Fibroblast of villous mesenchyme (primary cell): ENCODE results near the gene TIAL1. TPM values are rescaled to one million over a fixed set of nuclear protein-coding genes. Genes with fewer than 3 reads are reported as not detected.
A peak's percentile ranks its signal among the peaks of the same experiment; 100 is the strongest.

Experiments used
- DNase-seq: peaks from one replicate; pipeline ENCODE4 v3.0.0-alpha.2; 2010; ENCODE audit warnings: low read depth
- H3K4me3 ChIP-seq: 2 replicates; pipeline ENCODE4 v1.5.1; 2011; ENCODE audit warnings: low read depth, mild to moderate bottlenecking, low read length
- total RNA-seq: library from RNA; depleted of rRNA; stranded (reverse); fragments of >200 nt; gene quantifications from 2 replicates; pipeline ENCODE4 v1.2.3, GENCODE V29; 2012
- TF ChIP-seq, protein P1 (sequence below): IDR thresholded peaks from 2 replicates; pipeline ENCODE4 v1.5.1; 2012; ENCODE audit warnings: low read depth, mild to moderate bottlenecking, low read length; ENCODE audit not compliant: insufficient read depth

Gene TIAL1
- total RNA-seq, 1 donor, result 66.9 TPM

DNA sequence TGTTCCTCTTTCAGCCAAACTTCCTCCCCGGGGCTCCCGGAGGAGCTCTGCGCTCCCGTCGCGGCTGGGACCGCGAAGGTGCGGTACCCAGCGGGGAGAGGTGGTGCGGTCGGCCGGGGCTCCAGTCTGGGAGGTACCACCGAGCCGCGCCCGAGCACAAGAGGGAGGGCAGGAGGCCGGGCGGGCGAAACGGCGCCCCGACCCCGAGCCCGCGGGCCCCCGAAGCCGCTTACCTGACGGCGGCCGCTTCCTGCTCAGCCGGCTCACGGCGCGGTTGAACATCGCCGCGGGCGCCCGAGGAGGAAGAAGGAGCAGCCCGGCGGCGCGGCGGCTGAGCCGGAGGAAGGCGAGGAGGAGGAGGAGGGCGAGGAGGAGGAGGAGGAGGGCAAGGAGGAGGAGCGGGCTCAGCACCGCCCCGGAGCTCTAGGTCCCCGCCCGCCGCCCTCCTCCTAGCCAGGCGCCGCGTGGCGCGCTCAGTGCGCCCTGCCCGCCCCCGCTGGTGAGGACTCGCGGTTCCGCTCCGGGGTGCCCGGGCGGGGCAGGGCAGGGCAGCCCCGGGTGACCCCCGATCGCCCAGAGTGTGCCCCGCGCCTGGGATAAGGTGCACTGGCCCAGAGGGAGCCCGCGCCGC lies 54.3 kb downstream of the TIAL1 start, which contains the start of gene RGS10:
TSS of gene RGS10 (minus strand) at position 363 of the 631 bp plus-strand sequence. CDS start at position 282, 81 bp downstream.
- peak within 1 kb of the TSS; percentile 83 for H3K4me3 ChIP-seq
- TF ChIP-seq, protein P1, sequence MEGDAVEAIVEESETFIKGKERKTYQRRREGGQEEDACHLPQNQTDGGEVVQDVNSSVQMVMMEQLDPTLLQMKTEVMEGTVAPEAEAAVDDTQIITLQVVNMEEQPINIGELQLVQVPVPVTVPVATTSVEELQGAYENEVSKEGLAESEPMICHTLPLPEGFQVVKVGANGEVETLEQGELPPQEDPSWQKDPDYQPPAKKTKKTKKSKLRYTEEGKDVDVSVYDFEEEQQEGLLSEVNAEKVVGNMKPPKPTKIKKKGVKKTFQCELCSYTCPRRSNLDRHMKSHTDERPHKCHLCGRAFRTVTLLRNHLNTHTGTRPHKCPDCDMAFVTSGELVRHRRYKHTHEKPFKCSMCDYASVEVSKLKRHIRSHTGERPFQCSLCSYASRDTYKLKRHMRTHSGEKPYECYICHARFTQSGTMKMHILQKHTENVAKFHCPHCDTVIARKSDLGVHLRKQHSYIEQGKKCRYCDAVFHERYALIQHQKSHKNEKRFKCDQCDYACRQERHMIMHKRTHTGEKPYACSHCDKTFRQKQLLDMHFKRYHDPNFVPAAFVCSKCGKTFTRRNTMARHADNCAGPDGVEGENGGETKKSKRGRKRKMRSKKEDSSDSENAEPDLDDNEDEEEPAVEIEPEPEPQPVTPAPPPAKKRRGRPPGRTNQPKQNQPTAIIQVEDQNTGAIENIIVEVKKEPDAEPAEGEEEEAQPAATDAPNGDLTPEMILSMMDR, result no peak
- peak; percentile 81 for DNase-seq

DNA sequence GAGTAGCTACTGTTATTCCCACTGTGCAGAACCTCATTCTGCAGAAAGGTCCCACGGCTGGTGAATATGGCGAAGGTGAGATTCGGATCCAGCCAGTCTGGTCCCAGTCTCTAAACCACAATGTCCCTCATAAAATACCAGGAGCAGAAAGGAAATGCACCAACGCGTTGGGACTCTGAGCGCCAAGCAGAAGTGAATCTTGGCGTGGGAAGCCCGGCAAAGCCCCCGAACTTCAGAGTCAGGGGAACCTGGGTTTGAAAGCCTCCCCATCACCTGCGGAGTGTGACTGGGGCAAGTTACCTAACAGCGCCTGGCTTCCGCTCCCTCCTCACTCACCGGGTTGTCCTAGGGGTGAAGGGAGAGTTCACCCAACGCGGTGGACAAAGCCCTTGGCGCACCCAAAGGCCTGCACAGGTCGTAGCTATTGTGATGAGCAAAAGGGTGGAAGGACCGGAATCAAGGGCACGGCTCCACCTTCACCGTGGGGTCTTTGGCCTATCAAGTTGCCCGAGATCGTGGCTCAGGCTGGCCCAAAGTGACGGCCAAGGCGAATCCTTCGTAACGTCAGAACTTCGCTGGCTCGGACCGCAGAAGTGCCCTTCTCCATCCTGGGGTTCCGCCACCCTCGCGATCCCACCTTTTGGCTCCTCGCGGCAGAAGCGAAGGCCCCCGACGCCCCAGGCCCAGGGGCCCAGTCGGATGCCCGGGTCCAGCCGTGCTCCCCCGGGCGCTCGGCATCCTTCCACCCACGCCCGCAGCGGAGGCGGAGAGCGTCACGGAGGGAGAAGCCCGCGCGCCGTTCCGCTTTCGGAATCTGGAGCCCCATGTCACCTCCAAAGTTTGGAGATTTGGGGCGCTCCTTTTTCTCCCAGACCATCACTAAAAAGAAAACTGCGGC lies 55.1 kb downstream of the TIAL1 start:
- H3K4me3 ChIP-seq, result peak overlapping the region; percentile 83
- DNase-seq, result no peak
- TF ChIP-seq, protein P1, result no peak

DNA sequence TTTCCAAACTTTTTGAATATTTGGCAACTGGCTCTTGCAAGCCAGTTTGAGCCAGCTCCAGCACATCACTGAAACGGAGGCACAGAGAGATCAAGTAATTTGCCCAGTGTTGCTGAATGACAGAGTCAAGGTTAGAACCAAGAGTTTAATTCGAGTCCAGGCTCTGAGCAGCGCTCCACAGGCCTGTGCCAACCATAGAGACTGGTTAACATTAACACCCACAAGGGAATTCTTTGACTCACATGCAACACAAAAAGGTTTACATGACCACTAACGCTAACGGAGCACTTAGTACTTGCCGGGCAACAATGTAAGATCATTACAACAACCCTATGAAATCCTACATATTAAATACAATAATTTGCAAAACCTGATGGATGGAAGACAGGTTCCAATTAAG lies 55.7 kb downstream of the TIAL1 start:
- DNase-seq, result no peak
- TF ChIP-seq, protein P1, result no peak
- peak overlapping the region; percentile 83 for H3K4me3 ChIP-seq

DNA sequence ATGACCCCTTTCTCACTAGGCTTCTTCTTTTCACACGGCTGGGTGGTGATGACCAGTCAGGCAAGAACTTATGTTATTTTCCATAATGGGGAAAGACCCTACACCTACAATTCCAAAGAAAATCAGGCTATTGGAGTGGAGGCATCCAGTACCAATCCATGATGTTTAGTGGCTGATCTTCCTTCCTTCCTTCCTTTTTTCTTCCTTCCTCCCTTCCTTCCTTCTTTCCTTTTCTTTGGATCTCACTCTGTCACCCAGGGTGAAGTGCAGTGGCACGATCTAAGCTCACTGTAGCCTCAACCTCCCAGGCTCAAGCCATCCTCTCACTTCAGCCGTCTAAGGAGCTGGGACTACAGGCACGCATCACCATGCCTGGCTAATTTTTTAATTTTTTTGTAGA lies 56.7 kb downstream of the TIAL1 start:
- TF ChIP-seq, protein P1, result no peak

DNA sequence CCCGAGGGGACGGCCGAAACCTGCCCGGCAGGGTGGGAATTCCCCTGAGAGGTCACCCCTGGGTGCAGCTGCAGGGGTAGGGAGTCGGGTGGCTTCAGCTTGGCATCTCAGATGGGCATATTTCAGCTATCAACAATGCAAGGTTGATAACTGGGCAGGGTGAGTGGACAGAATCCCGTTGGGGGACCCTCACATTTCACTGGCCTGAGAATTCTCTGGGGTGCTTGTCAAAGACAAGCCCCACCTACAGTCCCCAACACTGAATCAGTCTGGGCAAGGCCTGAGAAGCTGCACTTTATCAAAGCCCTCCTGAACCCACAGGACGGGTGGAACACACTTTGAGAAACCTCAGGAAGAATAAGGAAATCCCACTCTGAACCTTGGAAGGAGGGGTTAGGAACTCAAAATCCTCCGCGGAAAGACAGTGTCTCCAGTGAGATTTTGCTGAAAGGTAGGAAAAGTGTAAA lies 57.4 kb downstream of the TIAL1 start:
- no peak overlapping the region for H3K4me3 ChIP-seq
- DNase-seq, result no peak

More for the DNA sequence above, 56.7 kb downstream of the TIAL1 start:
- H3K4me3 ChIP-seq, result no peak overlapping the region
- DNase-seq, result no peak

DNA sequence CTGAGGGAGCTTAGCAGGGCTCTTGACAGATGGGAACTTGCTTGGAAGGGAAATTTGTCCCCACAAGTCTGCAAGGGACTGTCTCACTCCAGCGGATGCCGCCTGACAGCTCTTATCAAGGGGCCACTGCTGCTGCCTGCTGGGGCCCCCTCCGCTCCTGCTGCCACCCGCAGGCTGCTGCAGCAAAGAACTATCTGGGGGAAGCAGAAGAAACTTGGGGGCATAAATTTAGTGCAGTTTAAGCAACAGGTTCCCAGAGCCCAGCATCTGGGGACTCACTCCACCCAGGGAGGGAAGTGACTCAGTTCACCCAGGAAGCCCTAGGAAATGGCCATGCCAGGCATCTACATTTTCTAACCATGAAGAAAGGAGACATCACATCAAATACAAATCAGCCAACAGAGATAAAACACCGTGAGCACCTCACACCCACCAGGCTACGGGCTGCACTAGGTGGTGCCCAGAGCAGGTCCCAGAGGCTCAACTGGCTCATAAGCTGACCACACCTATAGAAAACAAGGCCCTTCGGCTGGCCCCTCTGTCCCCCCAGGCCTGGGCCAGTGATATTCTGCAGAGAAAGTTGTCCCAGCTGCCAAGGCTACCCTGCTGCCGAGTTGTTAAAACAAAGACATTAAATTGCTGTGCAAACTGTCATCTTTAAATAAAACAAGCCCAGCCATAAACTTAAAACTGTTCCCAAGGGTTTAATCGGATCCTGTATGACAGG lies 58.0 kb downstream of the TIAL1 start:
- TF ChIP-seq, protein P1, result no peak
- no peak for DNase-seq
- H3K4me3 ChIP-seq, result no peak overlapping the region

More for the DNA sequence above, 57.4 kb downstream of the TIAL1 start:
- TF ChIP-seq, protein P1, result no peak
